Esophagus mucosa (tissue), 1 donor: ENCODE data around the gene DMKN. TPM values are rescaled to one million over a fixed set of nuclear protein-coding genes. Genes with fewer than 3 reads are reported as not detected.
"Not testable (repeated sequence)": the region's sequence is repeated elsewhere in the genome, so short reads cannot be mapped to it uniquely, and the experiment has no call there.

Experiments
- ATAC-seq: fragments of 200-7000 bp; cut with Tn5 transposase; one replicate; pipeline ENCODE4 v1.9.1; 2020
- total RNA-seq: library from RNA; stranded (reverse); gene quantifications from one replicate; pipeline ENCODE4 v1.2.4, GENCODE V29; 2023
- donor health status: DM: yes; HTN: yes; CAD: no.

The DMKN gene
- total RNA-seq, 1 donor from 2014 or later, result 406 TPM

DNA sequence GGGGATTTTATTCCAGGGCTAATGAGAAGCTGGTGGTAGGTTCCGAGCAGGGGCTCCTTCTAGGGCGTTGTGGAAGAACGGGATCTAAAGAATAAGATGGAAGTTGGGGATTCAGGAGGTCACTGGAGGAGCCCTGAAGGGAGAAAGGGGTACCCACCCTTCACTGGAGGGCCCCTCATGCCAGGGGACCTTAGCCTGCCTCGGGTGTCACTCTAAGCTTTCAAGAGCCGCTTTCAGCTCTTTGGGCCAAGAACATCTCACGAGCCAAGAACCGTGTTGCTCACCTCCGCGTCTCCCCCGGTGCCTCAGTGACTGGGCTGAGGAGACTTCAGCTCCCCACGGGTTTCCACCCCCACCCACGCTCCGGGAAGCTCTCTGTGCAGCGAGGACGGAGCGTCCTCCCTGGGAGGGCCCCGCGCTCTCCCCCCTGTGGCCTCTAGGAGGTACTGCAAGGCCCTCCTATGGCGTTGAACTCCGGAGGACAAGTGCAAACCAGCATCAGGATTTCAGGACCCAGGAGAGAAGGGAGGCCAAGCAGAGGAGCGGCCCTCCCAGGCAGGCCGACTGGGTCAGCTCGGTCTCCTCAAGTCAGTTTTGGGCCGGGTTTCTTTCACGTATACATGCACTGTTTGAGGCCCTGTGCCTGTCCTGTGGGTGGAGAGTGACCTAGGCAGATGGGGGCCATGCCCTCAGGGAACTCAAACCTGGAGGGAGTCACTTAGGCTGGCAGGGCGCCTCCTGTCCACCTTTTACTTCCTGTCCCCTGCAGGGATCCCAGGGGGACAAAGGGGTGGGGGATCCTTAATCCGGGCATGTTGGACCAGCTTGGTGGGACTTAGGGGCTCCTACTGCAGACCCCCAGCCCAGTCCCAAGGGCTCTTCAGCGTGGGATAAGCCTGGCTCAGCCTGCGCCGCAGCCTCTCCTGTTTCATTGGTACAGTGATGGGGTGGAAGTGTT is 18.1 kb downstream of the DMKN start:
- ATAC-seq, result peak; percentile 88

DNA sequence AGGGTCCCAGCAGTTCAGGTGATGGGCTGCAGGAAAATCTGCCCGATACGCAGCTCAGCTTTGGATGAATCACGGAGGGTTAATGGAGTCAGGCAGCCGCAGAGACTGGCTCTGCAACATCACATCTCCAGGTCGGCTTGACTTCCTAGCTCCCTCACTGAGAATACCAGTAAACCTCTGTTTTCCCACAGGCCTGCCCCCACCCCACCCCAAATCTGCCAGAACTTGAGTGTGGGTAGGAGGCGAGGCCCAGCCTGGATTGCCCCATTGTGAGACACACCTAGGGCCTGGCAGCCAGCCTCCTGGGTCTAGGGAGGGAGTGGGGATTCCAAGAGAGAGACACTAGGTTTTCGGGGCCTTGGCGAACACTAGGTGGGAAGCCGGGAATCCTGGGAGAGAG is 19.5 kb downstream of the DMKN start:
- peak; percentile 72 for ATAC-seq

DNA sequence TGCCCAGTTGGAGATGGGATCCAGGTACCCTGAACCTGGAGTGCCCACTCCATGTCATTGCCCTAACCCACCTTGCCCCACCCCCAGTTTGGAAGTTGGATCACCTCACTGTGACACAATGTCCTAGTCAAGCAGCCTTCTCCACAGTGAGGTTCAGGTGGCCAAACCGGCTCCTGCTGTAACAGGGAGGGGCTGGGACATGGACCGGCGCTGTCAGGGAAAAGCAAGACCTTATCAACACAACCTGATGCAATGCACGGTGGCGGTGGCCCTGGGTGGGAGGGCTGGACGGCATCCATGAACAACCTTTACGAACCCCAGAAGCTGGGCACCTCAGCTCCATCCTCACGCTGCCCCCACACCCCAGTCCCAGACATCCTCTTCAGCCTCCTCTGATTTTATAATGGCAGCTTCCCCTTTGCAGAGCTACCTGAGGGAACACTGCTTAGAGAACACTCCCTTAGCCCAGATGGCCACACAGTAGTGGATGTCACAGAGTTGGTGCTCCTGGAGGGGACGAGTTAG is 21.6 kb downstream of the DMKN start:
- ATAC-seq, result peak; percentile 41

DNA sequence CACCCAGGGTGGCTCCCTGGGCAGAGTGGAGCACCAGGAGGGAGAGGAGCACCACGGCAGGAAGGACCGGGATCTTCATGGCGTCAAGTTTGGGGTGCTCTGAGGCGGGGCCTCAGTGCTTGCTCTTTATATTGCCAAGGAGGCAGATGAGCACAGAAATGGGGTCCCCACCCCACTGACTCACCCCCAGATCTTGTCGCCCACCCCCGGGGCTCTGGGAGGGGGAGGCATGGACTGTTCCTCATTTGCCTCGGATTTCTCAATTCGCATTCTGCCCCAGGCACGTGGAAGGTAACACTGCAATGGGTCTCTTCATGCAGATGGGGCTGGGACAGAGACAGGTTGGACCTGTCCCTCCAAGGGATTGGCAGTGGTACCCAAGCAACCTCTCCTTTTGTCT is 23.1 kb downstream of the DMKN start, which contains the start of gene KRTDAP:
Gene KRTDAP, minus strand, starts transcription at position 101 of the 400 bp plus-strand sequence. Its CDS starts 22 bp downstream, at position 79.
- ATAC-seq, result peak; percentile 45

DNA sequence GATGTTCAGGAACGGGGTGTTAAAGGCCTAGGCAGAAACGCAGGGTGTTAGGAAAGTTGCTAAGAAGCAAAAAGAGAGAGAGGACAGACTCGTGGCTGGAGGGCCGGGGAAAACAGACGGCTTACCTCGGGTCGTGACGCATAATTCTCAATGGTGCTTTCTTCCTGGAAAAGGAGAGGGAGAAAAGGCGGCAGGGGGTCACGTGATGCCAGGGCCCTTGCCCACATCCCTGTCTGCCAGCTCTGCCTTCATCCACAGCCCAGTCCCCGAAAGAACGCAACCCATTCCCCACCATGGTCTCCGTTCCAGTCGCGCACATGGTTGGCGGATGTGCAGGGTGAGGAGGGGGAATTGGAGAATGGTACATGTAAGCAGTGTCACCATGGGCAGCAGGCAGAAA is 24.8 kb downstream of the DMKN start:
- ATAC-seq, result no peak

DNA sequence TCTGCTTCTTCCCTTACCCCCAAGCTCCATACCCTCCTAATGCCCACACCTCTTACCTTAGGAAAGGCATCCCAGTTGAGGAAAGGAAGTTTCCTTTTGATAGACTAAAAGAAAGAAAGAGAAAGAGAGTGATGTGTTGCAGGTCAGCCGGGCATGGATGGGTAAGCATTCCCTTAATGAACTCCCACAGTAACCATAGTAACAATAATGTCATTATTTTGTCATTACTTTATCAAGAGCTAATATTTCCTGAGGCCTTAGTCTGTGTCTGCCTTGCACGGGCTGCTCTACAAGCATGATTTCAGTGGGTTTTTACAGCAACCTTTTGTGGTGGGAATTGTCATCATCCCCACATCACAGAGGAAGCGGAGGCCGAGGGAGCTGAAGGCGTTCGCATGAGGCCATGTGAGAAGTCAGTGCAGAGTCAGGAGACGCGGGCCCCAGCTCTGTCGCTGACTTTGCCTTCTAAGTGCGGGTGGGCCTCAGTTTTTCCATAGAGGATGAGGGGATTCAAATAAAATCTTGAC is 25.7 kb downstream of the DMKN start:
- no peak for ATAC-seq

DNA sequence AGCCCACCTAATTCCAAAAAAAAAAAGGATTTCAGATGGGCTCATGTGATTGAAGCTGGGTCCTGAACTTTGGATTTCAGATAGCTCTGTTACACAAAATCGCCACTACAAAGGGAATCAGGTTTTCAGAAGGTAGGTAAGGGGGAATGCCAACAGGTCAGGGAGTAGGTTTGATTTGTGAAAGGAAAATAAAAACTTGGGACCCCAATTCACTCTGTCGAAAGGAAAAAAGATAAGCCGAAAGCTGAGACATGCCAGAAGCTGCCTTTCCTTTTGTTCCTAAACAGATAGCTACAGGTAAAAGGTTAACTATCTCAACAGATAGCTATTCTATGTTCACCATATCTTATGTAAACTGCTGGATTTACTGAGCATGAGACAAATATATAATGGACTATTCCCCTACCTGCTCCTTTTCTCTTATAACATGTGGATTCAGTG is 27.2 kb downstream of the DMKN start:
- no peak for ATAC-seq

DNA sequence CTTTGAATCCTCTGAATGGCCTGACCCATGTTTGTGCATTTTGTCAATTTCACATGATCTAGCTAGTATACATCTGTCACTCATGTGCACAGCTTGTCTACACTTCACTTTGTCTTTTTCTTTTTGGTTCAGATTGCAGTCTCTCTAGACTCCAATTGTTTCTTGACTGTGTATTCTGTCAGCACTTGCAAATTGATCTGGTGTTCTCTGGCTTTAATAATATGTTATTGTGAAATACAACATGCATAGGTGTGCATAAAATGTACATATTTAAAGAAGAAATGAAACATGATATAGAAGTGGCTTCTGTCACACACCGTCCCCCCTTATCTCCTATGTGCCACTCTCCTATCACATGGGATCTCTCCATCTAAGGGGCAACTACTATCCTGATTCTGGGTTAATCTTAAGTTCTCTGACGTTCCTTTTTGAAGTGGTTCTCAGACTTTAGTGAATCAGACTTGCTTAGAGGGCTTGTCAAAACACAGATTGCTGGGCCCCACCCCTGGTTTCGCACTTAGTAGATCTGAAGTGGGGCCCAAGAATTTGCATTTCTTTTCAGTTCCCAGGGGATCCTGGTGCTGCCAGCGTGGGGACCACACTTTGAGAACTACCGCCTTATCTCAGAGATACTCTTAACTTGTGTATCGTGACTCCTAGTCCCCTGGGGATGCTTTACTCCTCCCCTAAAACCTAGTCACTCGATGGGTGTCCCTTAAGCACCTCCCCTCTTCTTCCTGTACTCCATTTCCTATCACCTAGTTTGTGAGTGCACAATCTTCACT is 29.0 kb downstream of the DMKN start:
- peak; percentile 24 for ATAC-seq

DNA sequence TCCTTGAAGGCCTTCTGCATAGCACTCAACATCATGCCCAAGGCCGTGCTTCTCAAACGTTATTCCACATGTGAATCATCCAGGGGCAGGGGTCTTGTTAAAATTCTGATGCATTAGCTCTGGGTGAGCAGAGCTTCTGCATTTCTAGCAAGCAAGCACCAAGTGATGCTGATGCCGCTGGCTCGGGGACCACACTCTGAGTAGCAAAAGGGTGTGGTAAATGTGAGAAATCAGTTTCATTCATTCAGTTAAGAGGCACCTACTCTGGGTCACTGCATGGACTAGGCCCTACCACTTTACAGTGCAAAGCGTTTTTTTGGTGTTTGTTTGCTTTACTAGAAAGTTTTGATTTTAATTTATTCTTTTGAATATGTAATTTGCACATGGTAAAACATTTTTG is 30.4 kb downstream of the DMKN start:
- no peak for ATAC-seq

DNA sequence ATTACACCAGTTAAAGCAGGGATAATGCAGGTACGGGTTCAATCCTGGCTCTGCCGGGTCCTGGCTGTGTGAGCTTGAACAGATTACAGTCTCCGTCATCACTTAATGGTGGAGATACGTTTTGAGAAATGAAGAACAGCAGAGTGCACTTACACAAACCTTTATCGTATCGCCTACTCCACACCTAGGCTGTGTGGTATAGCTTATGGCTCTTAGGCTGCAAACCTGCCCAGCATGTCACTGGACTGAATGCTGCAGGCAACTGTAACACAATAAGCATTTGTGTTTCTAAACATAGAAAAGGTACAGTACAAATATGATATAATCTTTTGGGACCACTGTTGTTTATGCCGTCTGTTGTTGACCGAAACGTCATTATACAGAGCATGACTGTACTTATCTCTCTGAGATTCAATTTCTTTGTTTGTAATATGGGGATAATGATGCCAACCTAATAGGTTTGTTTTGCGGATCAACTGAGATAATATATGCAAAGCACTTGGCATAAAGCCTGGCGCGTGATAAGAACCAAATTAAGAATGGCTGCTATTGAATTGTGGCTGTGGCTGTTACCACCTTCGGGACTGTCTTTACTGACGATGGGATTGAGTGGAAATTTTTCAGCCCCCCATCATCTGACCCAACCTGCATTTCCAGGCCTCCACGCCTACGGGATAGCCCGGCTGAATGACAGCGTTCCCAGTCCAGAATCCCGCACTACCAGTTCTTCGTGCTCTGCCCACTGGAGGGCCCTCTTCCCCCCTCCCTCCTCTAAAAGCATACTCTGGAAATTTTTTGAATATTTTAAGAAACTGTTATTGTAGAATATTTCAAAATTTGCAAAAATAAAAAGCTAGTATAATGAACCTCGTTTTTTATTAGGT is 34.4 kb downstream of the DMKN start:
- ATAC-seq, result peak; percentile 70

DNA sequence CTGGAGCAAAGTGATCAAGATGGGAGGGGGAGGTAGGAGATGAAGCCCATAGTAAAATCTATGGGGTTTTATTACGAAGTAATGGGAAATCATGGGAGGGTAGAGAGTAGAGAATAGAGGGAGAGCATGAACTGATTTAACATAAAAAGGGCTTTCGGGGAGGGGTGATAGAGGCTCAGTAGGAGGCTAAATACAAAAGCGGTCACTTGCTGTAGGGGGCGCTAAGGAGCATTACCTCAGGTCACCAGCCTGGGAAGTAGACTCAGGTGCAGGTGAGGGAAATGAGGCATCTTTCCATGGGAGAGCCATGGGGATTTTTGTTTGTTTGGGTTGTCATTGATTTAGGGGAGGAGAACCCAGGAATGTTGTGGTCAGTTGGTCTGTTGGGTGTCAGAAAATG is 37.3 kb downstream of the DMKN start:
- ATAC-seq, result no peak

DNA sequence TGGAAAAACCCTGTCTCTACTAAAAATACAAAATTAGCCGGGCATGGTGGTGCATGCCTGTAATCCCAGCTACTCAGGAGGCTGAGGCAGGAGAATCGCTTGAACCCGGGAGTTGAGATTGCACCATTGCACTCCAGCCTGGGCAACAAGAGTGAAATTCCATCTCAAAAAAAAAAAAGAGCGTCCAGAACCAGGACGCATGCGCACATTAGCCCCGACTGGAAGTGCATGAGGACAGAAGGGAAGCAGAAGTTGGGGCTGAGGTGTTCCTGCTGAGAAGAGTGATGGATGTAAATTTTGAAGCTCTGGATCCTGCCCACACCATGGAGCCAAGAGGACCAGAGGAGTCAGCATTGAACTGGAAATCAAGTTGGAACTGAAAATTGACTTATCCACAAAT is 38.9 kb downstream of the DMKN start:
- not testable (repeated sequence) for ATAC-seq

DNA sequence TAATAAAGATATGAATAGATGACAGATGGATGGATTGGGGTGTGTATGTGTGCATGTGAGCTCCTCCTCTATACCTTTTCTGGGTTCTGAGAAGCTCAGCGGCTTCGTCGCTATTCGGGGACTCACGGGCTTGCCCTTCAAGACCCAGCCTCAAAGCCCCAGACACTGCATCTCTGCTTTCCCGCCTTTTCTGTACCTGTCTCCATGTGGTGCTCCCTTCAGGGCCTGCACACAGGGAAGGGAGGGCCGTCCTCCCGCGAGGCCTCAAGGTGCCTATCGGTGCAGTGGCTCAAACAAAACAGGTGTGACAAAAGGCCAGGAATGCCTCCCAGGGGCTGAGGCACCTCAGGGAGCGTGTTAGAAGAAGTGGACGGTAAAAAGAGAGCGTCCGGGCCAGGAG is 39.3 kb downstream of the DMKN start:
- no peak for ATAC-seq

DNA sequence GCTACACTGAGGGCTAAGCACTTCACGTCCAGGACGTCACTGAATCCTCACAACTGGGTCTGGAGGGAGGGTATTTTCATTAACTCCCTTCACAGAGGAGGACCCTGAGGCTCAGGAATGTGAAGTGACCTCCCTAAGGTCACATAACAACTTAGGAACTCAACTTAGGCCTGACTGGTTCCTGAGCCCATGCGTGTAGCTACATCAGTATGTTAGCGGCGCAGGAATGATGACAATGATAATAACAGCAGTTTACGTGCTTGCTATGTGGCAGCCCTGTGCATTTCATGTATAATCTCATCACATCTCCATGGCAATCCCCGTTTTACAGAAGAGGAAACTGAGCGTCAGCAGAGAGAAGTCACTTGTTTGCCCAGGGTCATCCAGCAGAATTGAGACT is 41.5 kb downstream of the DMKN start:
- ATAC-seq, result no peak

DNA sequence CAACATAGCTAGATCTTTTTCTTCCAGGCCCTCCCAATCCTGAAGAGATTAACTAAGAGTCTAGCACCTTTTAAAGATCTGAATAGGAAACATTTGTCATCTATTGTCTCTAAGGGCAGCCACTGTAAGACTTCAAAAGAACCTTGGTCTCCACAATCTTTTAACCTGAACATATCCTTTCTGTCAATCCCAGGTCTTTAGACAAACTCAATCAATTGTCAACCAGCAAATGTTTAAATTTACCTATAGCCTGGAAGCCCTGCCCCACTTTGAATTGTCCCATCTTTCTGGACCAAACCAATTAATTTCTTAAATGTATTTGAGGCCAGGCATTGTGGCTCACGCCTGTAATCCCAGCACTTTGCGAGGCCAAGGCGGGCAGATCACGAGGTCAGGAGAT is 42.4 kb downstream of the DMKN start:
- ATAC-seq, result not testable (repeated sequence)

DNA sequence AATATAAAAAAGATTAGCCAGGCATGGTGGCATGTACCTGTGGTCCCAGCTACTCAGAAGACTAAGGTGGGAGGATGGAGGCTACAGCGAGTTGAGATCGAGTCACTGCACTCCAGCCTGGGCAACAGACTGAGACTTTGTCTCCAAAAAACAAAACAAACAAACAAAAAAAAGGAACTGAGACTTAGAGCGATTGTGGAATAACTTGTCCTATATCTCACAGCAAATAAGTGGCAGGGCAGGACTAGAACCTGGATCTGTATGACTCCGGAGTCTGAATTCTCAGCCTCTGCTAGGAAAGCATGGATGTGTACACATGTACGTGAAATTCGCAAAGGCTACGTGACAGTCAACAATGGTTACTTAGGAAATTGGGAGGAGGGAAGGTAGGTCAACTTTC is 43.3 kb downstream of the DMKN start:
- no peak for ATAC-seq

DNA sequence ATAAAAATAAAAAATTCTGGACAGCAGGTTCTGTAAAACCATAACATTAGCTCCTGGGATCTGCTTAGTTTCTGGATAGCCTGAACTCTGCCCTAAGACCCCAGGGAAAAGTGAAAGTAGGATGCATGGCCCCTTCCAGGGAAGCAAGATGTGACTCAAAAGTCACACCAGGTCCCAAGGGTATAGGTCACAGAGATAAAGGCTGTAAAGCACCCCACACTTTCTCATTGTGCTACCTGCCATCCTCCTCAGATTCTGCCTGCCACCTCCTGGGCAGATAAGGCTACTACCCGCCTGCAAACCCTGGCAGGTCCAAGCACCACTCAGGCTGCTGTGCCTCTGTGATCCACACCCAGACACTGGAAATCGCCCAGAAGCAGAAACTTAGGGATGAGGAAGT is 44.8 kb downstream of the DMKN start:
- ATAC-seq, result peak; percentile 92

DNA sequence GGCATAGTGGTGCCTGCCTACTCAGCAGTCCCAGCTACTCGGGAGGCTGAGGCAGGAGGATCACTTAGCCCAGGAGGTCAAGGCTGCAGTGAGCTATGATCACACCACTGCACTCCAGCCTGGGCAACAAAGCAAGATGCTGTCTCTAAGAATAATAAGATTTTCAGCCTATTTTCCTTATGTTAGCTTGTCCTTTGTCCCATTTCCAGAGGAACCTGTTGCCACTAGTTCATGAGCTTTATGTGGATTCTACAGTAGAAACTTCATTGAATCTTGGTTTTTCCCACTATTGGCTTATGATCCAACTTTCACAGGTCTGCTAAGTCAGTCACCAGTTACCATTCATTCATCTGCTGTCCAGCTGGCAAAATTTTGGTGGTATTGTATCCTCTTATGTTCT is 47.2 kb downstream of the DMKN start:
- ATAC-seq, result no peak

DNA sequence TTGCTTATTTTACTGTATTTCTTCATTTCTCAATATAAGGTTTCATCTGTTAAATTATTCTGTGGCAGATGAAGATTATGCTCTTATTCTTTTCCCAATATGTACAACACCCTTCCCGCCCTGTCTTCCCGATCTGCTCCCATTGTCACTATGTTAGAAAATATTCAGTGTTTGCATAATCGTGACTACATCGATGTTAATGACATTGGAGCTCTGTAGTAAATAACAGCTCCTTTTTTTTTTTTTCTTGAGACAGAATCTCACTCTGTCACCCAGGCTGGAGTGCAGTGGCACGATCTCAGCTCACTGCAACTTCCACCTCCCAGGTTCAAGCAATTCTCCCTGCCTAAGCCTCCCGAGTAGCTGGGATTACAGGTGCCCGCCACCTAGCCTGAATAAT is 50.5 kb downstream of the DMKN start:
- ATAC-seq, result not testable (repeated sequence)

DNA sequence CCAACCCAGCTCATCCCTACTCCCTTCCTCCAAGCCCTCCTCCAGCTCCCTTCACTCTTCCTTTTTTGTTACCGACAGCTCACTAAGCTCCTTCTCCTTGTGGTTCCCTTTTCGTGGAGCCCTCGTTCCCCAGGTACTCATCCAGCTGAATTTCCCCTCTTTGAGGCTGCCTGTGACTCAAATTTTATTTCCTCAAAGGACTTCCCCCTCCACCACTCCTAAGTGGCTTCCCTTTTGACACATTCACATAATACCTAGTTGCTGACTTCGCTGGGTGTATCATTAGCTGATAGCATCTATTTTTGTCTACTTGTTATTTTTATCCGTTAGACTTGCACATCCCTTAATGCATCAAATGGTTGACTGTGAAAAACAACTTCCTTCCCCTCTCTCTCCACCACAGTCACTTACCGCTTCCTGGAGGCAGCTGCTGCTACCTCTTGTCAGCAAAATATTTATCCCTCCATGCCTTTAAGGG is 50.9 kb downstream of the DMKN start:
- ATAC-seq, result peak; percentile 51

DNA sequence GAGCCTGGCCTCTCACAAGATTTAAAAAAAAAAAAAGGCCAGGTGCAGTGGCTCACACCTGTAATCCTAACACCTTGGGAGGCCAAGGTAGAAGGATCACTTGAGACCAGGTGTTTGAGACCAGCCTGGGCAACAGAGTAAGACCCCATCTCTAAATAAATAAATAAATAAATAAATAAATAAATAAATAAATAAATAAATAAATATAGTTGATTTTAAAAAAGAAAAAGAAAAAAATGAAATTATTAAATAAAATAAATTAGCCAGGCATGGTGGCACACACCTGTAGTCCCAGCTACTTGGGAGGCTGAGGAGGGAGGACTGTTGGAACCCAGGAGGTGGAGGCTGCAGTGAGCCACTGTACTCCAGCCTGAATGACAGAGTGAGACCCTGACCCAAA is 51.7 kb downstream of the DMKN start:
- ATAC-seq, result not testable (repeated sequence)

DNA sequence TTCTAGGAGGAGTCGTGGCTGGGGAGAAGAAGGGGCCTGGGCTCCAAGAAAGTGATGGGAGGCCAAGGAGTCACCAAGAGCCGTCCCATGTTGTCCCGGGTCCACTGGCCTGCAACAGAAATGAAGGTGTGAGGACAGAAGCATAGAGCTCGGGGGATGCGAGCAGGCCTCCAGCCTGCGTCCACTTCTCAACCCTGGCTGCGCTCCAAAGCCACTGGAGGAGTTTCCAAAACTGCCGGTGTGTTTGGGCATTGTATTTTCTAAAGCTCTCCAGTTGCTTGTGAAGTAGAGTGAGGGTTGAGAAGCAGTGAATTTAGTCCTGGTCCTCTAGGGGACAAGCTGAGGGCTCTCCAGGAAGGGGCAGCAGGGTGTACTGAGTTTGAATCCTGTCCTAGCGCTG is 52.4 kb downstream of the DMKN start:
- ATAC-seq, result no peak
